Activated CD4-positive, alpha-beta T cell treated with anti-CD3 and anti-CD28 coated beads, Interleukin-2, amount 50 U/mL, for 4 hours (primary cell): ENCODE measurements around the gene CAPN13.

ENCODE experiments used
- DNase-seq, 2 experiments: peaks; one replicate each; pipeline ENCODE4 v3.0.0-alpha.2; 2020

CAPN13 gene

GRCh38 chr2:30721668-30722647, 85.3 kb downstream of the CAPN13 start:
- DNase-seq, result no peak

- DNase-seq, result no peak
These were observed 86.0 kb downstream of the CAPN13 start for GRCh38 chr2:30721241-30721640.

- no peak for DNase-seq
These were observed 90.1 kb downstream of the CAPN13 start for GRCh38 chr2:30717081-30717650.

- no peak for DNase-seq
These were observed 90.9 kb downstream of the CAPN13 start for GRCh38 chr2:30716123-30716900.

- DNase-seq, result no peak
These were observed 92.2 kb downstream of the CAPN13 start for GRCh38 chr2:30714811-30715709.

DNA sequence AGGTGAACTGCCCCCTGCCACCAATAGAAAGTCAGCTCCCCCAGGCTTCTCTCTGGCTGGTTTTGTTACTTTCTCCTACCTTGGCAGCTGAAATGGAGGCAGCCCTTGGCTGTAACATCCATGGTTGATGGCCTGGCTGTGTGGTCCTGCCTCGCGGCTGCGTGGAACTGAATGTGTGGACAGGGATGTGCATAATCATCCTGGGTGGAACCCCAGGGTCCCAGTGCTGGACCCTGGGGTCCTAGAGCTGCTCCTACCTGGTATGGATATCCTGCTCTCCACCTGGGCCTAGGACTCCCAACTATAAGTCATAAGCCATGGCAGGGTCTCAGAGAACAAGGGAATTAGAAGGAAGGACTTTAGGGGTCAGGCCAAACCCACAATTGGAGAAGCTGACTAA, 93.5 kb downstream of the CAPN13 start:
- no peak for DNase-seq

DNA sequence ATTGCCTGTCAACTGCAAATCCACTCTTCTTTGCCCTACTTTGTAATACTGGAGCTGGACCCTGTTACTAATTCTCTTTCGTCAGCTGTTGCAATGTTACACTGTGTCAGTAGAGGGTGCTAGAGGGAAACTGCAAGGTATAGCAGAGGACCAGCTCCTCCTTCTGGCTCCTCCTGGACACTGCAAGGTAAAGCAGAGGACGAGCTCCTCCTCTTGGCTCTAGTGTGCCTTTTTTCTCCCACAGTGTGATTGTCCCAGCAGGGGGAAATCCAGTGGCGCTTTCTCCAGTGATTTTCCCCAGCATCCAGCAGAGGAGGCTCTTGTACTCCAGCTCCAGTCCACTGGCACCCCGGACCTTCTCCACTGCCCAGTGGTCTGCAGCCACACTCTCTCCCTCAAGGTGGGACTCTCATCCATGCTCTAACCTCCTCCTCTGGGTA, 95.6 kb downstream of the CAPN13 start:
- peak; percentile 85 to 86 for DNase-seq

GRCh38 chr2:30710461-30710860, 96.8 kb downstream of the CAPN13 start:
- DNase-seq, result no peak

- no peak for DNase-seq
These were observed 97.2 kb downstream of the CAPN13 start for GRCh38 chr2:30710016-30710415.

- no peak for DNase-seq
These were observed 97.7 kb downstream of the CAPN13 start for GRCh38 chr2:30709516-30709915.

DNA sequence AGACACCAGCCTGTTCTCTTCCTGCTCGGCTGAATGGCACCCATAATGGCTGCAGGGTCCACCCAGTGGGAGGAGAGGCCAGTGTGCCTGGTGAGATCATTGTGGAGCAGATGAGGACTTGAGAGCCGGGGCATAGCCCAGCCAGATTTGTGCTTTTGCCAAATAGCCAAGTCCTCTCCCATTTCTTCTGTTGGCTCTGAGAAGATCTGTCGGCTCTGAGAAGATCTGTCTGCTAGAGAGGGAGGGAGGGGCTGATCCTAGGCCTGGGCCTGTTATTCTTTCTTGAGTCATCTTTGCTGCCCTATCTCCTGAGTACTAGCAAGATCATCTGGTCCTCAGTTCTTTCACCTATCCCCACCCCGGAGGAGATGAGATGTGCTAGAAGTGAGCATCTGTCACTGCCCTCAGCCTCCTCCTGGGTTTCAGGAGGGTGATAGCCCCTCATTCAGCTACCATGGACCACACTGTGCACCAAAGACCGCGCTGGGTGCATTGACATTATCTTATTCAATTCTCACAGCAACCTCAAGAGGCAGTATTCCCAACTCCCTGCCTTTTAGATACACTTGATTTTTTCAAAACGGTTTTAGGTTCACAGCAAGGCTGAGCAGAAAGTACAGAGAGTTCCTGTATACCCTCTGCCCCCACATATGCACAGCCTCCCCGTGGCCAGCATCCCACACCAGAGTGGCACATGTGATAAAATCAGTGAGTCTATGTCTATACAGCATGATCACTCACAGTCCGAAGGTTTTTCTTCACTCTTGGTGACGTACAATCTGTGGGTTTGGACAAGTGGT, 98.6 kb downstream of the CAPN13 start:
- no peak for DNase-seq

- DNase-seq, result no peak
These were observed 99.8 kb downstream of the CAPN13 start for GRCh38 chr2:30707304-30707903.

DNA sequence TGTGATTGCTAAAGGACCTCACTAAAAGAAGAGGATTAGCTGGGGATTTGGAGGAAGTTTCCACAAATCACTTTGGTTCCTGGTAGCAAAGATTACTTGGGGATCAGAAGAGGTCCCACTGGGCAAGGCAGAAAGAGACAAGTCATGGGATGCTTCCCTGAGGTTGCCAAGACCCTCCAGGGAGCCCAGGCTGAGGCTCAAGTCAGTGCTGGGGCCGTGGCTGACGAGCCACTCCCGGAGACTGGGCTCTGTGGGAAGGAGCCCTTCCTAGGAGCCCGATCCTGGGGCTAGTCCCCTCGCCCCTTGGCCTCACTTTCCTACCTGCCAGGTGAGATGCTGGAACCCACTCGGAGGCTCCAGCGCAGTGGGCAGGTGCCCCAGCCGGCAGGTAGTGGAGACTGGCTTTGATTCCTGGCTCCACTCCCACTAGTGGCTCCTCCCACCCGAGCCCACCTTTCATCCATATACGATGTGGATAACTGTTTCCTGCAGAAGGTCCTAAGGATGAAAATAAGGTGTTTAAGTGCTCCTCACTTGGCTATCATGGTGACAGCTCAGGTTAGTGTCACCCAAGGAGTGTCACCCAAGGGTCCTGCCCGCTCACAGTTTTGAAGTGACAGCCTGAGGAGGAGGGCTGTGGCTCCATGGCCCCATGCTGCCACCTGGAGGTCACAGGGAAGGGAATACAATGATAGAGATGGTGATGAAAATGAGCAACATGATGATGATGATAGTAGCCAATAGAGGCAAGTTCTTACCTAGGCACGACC, 100.5 kb downstream of the CAPN13 start:
- peak; percentile 71 to 74 for DNase-seq

DNA sequence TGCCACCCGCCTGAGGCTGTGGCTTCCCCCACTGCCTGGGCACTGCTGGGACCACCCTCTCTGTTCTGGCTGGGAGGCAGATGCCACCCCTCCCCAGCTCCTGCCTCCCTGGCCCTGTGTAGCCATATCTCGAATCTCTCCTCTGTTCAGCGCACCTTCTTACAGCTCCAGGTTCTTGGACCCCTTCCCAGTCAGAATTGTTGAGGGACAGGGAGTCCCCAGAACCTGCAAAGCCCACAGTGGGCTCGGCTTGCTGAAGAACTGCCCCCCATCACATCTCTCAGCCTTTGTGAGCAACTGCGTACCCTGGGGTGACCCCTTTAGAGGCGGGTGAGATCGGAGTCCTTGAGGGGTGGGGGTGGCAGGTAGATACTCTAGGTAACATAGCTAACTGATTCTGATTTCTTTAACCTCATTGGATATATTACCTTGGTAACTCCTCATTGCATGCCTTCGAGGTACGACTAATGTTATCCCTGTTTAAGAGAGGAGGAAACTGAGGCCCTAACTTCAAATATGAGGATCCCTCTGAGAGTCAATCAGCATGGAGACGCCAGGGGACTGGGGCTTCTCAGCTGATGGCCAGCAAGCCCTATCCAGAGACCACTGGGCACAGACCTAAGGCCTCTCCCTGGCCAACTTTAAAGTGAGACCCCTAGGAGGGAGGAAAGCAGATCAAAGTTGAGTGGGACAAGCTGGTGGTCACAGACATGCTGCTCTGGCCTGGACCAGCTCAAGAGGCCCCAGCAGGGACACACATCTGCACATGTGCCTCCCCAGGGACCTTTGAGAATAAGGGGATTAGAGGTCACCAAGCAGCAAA, 101.3 kb downstream of the CAPN13 start:
- DNase-seq, result no peak

GRCh38 chr2:30705056-30705455, 102.2 kb downstream of the CAPN13 start:
- no peak for DNase-seq

- no peak for DNase-seq
These were observed 102.8 kb downstream of the CAPN13 start for GRCh38 chr2:30704309-30705020.

DNA sequence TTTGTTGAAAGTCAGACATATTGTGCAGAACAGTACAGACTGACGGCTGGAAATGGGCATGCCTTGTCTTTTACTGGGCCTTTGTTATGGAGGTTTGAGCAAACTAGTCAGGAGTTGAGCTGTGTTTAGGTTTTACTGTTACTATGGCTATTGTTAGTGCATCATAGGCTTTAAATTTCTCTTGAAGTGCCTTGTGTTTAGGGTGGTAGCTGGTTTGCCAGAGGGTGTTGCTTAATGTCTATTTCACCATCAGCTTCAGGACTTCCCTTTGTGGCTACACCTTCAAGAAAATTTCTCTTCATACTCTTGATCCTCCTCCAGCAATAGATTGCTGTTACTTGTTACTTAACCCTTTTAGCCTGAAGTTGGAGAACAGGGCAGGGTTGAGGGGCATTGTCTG, 104.6 kb downstream of the CAPN13 start:
- no peak for DNase-seq

DNA sequence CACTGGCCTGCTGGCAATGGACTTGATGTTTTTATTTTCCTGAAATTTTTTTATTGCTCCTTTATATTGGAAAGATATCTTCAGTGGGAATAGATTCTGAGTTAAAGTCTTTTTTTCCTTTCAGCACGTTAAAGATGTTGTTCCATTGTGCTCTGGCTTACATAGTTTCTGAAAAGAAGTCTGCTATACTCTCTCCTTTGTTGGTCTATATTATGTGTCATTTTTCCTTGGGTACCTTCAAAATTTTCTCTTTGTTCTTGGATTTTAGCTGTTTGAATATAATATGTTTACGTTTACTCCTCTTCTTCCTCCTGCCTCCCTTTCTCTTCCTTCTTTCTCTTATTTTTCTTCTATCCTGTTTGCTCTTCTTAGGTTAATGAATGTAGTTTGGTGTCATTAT, 105.5 kb downstream of the CAPN13 start:
- no peak for DNase-seq
